Measurements from ENCODE around the gene GABRR1. TPM values are rescaled to one million over a fixed set of nuclear protein-coding genes. Genes with fewer than 3 reads are reported as not detected.

The GABRR1 gene
- total RNA-seq, 1 donor: not detected

DNA sequence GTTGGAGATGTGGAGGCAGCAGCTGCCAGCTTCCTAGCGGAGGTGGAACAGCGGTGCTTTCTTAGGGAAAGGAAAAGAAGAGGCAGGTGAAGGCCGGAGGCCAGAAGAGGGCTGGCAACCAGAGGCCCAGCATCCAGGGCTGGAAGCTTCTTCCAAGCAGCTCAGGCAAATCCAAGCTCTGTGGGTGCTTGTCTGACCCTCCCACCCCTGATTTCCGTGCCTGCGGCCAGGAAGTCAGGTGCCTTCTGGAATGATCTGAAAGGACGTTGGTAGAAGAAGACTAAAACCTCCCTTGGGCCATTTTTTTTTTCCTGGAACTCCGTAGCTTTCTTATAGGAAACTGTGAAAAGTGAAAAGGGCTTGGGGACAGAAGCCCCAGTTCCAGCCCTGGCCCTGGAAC is 33.1 kb upstream of the GABRR1 start:
- Histone ChIP-seq H3K4me2 (ENCODE audit: insufficient read depth, low read length) (no peak overlapping the region), H3K79me2 (ENCODE audit: insufficient read depth, low read length) (no peaks in the 10 kb centered on the region), H3K27ac (ENCODE audit: low read depth, low read length) (no peak overlapping the region), H2AFZ (ENCODE audit: low read length) (no peak overlapping the region), H3K36me3 (ENCODE audit: insufficient read depth, low read length) (no peaks in the 10 kb centered on the region), H3K4me3 (ENCODE audit: insufficient read depth, low read length) (no peak overlapping the region), H4K20me1 (ENCODE audit: insufficient read depth, low read length) (no peaks in the 10 kb centered on the region), H3K9me3 (ENCODE audit: low read depth, low read length) (no peaks in the 10 kb centered on the region), H3K27me3 (ENCODE audit: insufficient read depth, low read length) (peaks cover 6% of the 10 kb centered on the region), H3K4me1 (ENCODE audit: insufficient read depth, low read length) (no peaks in the 10 kb centered on the region)
- TF ChIP-seq, protein P1, sequence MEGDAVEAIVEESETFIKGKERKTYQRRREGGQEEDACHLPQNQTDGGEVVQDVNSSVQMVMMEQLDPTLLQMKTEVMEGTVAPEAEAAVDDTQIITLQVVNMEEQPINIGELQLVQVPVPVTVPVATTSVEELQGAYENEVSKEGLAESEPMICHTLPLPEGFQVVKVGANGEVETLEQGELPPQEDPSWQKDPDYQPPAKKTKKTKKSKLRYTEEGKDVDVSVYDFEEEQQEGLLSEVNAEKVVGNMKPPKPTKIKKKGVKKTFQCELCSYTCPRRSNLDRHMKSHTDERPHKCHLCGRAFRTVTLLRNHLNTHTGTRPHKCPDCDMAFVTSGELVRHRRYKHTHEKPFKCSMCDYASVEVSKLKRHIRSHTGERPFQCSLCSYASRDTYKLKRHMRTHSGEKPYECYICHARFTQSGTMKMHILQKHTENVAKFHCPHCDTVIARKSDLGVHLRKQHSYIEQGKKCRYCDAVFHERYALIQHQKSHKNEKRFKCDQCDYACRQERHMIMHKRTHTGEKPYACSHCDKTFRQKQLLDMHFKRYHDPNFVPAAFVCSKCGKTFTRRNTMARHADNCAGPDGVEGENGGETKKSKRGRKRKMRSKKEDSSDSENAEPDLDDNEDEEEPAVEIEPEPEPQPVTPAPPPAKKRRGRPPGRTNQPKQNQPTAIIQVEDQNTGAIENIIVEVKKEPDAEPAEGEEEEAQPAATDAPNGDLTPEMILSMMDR (IDR thresholded peaks at IDR 0.05; ENCODE audit: extremely low read depth, low read depth, low read length): no peak
- no peak for DNase-seq (ENCODE audit: insufficient read length, low spot score, missing footprints)

DNA sequence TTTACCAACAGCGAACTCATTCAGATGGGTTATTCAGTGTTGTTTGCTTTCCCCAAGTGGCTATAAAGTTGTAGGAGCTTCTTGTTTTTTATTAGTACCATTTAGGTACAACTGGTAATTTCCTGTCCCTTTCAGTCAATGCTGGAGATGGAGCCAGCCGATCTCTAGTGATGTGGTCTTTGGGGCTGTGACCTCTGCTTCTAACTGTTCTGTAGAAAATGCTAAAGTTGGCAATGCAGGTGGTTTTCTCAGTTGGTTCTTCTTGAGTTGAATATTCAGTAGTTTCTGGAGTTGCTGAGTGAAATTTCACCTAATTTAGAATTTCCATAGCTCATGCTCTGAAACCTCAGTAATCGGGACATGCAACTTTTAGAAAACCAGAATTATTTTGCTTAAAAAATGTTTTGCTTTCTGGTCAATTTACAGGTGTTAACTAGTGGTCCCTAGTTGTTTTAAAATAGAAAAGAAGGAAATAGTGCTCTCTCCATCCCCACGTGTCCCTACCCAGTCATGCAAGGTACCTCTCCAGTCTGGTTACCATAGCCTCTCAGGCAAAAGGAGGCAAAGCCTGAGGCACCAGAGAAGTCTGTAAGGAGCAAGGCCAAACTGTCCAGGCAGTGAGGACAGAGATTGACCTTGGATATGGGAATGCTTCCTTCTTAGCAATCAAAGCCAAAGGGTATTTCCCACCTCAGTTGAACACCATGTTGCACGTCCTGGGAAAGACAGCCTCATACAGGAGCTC is 27.3 kb upstream of the GABRR1 start:
- Histone ChIP-seq H3K9me3 (ENCODE audit: low read depth, low read length) (no peaks in the 10 kb centered on the region), H3K27me3 (ENCODE audit: insufficient read depth, low read length) (peaks cover 22% of the 10 kb centered on the region)
- TF ChIP-seq, protein P1 (IDR thresholded peaks at IDR 0.05; ENCODE audit: extremely low read depth, low read depth, low read length): no peak

DNA sequence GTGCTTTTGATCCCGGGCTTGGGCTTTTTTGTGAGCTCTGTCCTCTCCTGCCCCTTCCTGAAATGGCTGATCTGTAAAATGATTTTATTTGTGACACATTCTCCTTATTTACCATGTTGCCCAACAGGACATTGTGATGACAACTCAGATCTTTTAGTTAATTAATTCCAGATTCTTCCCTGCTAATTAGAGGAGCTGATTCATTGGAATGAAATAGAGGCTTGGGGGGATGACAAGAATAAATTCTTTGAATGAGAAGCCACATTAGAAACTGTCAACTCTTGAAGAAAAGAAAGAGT is 26.1 kb upstream of the GABRR1 start:
- Histone ChIP-seq H3K9me3 (ENCODE audit: low read depth, low read length) (no peaks in the 10 kb centered on the region), H3K4me1 (ENCODE audit: insufficient read depth, low read length) (no peaks in the 10 kb centered on the region), H2AFZ (ENCODE audit: low read length) (no peak overlapping the region), H3K4me2 (ENCODE audit: insufficient read depth, low read length) (no peak overlapping the region), H4K20me1 (ENCODE audit: insufficient read depth, low read length) (no peaks in the 10 kb centered on the region), H3K4me3 (ENCODE audit: insufficient read depth, low read length) (no peak overlapping the region), H3K27ac (ENCODE audit: low read depth, low read length) (no peak overlapping the region), H3K36me3 (ENCODE audit: insufficient read depth, low read length) (no peaks in the 10 kb centered on the region), H3K79me2 (ENCODE audit: insufficient read depth, low read length) (no peaks in the 10 kb centered on the region), H3K27me3 (ENCODE audit: insufficient read depth, low read length) (peaks cover 22% of the 10 kb centered on the region)
- no peak for DNase-seq (ENCODE audit: insufficient read length, low spot score, missing footprints)
- TF ChIP-seq, protein P1 (IDR thresholded peaks at IDR 0.05; ENCODE audit: extremely low read depth, low read depth, low read length): no peak

More for the DNA sequence above, 27.3 kb upstream of the GABRR1 start:
- Histone ChIP-seq H4K20me1 (ENCODE audit: insufficient read depth, low read length) (no peaks in the 10 kb centered on the region), H3K4me1 (ENCODE audit: insufficient read depth, low read length) (no peaks in the 10 kb centered on the region), H3K36me3 (ENCODE audit: insufficient read depth, low read length) (no peaks in the 10 kb centered on the region), H3K4me3 (ENCODE audit: insufficient read depth, low read length) (no peak overlapping the region), H3K4me2 (ENCODE audit: insufficient read depth, low read length) (no peak overlapping the region), H3K79me2 (ENCODE audit: insufficient read depth, low read length) (no peaks in the 10 kb centered on the region), H2AFZ (ENCODE audit: low read length) (no peak overlapping the region), H3K27ac (ENCODE audit: low read depth, low read length) (no peak overlapping the region)
- no peak for DNase-seq (ENCODE audit: insufficient read length, low spot score, missing footprints)

DNA sequence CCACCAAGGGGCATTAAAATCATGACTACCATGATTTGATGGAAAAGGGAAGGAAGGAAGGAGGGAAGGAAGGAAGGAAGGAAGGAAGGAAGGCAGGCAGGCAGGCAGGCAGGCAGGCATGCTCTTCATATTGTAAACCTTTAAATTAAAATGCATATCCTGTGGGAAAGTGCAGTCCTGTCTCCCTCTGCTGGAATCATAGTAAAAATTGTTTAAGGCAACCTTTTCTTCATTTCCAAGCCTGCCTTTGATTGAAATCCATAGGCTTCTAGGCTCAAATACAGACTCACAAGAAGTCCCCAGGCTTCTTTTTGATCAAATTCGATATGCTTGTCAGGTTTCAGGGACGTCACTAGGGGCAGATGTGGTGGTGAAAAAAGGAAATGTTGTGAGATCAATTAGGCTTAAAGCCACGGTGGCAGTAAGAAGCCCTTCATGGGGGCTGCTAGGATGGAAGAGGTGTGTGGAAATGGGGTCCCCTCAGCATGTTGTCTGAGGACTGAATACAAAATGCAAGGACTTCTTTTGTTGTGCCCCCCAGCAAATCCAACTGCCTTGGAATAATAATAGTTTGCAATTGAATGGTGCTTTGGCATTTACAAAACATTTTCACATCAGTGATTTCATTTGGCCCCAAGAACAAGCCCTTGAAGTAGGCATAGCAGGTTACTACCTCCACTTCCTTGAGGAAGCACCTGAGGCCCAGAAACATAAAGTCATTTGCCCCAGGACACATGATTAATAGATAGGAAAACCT is 25.6 kb upstream of the GABRR1 start:
- H3K36me3 ChIP-seq (ENCODE audit: insufficient read depth, low read length): no peaks in the 10 kb centered on the region
- H3K9me3 ChIP-seq (ENCODE audit: low read depth, low read length): no peaks in the 10 kb centered on the region
- H3K79me2 ChIP-seq (ENCODE audit: insufficient read depth, low read length): no peaks in the 10 kb centered on the region
- DNase-seq (ENCODE audit: insufficient read length, low spot score, missing footprints): peak; percentile 25
- no peak overlapping the region for H3K4me3 ChIP-seq (ENCODE audit: insufficient read depth, low read length)
- H3K4me2 ChIP-seq (ENCODE audit: insufficient read depth, low read length): no peak overlapping the region
- H3K27me3 ChIP-seq (ENCODE audit: insufficient read depth, low read length): peaks cover 22% of the 10 kb centered on the region
- H2AFZ ChIP-seq (ENCODE audit: low read length): no peak overlapping the region
- H3K4me1 ChIP-seq (ENCODE audit: insufficient read depth, low read length): no peaks in the 10 kb centered on the region
- TF ChIP-seq, protein P1 (IDR thresholded peaks at IDR 0.05; ENCODE audit: extremely low read depth, low read depth, low read length): peak; percentile 53
- no peaks in the 10 kb centered on the region for H4K20me1 ChIP-seq (ENCODE audit: insufficient read depth, low read length)
- H3K27ac ChIP-seq (ENCODE audit: low read depth, low read length): no peak overlapping the region
